Measurements from ENCODE around the gene MAPRE2. TPM values are rescaled to one million over a fixed set of nuclear protein-coding genes. Genes with fewer than 3 reads are reported as not detected.

The MAPRE2 gene
- total RNA-seq, 2 donors from 2014 or later, result 65.2 to 66.6 TPM

DNA sequence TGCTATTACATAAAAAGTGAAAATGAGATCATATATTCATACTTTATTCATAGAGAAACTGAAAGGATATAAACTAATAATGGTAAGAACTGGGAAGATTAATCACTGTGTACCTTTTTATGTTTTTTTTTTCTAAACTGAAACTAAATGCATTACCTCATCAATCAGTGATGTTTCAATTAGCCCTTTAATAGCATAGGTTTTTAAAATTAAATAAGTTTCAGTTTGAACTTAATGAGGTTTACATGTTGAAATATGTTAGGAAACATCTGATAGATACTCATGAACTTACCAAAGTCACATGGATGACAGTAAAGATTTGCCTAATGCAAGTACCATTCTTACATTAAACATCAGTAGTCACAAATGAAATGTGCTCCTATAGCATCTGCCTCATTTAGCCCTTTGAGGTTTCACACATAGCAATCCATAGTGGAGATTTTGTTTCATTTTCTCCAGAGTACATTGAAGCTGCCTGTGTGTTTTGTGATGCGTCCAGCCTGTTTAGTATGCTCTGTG lies 8.9 kb downstream of the MAPRE2 start:
- peaks cover 0 to 13% of the 10 kb centered on the region in 2 donors for H3K36me3 Mint-ChIP-seq
- no peak for DNase-seq (ENCODE audit: low spot score in 2 of 2)
- ATAC-seq, result peak; percentile 75 to 83
- peak overlapping the region; percentile 84 to 97 for H3K27ac Mint-ChIP-seq
- H3K9me3 Mint-ChIP-seq, result no peaks in the 10 kb centered on the region

- ATAC-seq (no peak), DNase-seq (ENCODE audit: low spot score in 2 of 2) (no peak)
- Mint-ChIP-seq H3K36me3 (peaks cover 0 to 13% of the 10 kb centered on the region in 2 donors), H3K9me3 (no peaks in the 10 kb centered on the region), H3K27ac (peak overlapping the region; percentile 16 to 51)
Observed at GRCh38 chr18:35050705-35051195, 9.5 kb downstream of the MAPRE2 start.

DNA sequence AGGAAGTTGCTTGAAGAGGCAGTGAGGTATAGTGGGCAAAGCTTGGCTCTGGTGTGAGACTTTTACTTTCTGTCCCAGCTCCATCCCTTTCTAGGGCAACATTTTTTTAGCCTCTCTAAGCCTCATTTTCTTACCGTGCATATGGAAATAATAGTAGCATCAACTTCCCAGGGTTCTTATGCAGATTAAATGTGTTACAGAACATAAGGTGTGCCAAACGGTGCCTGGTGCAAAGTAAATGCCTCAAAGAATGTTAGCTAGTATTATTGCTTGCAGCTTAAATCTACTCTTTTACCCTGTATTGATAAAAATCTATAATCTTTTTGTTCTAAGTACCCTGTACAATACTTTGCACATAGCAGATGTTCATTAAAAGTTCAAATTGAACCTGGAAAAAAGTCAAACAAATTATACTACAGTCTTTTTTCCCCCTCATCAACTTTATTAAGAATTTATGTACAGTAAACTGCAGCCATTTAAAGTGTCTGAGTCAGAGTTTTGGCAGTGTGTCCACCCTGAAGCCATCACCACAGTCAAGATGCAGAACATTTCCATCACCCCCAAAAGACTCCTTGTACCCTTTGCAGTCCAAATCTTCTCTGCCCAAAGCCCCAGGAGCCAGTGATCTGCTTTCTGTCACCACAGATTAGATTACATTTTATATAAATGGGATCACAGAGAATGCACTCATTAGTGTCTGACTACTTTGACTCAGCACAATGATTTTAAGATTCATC lies 10.6 kb downstream of the MAPRE2 start:
- DNase-seq (ENCODE audit: low spot score in 2 of 2), result no peak
- Mint-ChIP-seq H3K9me3 (no peaks in the 10 kb centered on the region), H3K36me3 (peaks cover 0 to 13% of the 10 kb centered on the region in 2 donors), H3K27ac (no peak overlapping the region)
- ATAC-seq, result no peak

GRCh38 chr18:35054401-35054800 lies 13.2 kb downstream of the MAPRE2 start:
- Mint-ChIP-seq H3K27ac (no peak overlapping the region), H3K9me3 (no peaks in the 10 kb centered on the region), H3K36me3 (no peaks in the 10 kb centered on the region)
- no peak for DNase-seq (ENCODE audit: low spot score in 2 of 2)
- ATAC-seq, result no peak

DNA sequence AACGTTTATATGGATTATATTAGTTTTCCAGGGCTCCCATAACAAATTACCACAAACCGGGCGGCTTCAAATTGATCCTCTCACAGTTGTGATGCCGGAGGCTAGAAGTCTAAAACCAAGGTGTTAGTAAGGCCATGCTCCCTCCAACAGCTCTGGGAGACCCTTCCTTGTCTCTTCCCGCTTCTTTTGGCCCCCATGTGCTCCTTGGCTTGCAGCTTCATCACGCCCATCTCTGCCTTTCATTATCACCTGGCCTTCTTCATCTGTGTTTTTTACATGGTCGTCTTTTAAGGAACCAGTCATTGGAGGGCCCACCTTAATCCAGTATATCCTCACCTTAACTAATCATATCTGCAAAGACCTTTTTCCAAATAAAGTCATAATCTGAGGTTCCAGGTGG lies 13.9 kb downstream of the MAPRE2 start:
- no peaks in the 10 kb centered on the region for H3K9me3 Mint-ChIP-seq
- no peak for ATAC-seq

DNA sequence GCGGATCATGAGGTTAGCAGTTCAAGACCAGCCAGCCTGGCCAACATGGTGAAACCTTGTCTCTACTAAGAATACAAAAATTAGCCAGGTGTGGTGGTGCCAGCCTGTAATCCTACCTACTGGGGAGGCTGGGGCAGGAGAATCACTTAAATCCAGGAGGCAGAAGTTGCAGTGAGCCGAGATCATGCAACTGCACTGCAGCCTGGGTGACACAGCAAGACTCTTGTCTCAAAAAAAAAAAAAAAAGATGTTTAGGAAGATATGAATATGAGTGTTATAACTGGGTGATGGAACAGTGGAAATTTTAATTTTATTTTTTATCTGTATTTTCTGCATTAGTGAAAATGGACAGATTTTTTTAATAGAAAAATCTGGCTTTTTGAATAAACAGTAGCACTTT lies 14.5 kb downstream of the MAPRE2 start:
- Mint-ChIP-seq H3K36me3 (no peaks in the 10 kb centered on the region), H3K9me3 (no peaks in the 10 kb centered on the region), H3K27ac (no peak overlapping the region)
- DNase-seq (ENCODE audit: low spot score in 2 of 2) (no peak), ATAC-seq (no peak)

More for the DNA sequence above, 13.9 kb downstream of the MAPRE2 start:
- no peak overlapping the region for H3K27ac Mint-ChIP-seq
- no peaks in the 10 kb centered on the region for H3K36me3 Mint-ChIP-seq
- no peak for DNase-seq (ENCODE audit: low spot score in 2 of 2)

DNA sequence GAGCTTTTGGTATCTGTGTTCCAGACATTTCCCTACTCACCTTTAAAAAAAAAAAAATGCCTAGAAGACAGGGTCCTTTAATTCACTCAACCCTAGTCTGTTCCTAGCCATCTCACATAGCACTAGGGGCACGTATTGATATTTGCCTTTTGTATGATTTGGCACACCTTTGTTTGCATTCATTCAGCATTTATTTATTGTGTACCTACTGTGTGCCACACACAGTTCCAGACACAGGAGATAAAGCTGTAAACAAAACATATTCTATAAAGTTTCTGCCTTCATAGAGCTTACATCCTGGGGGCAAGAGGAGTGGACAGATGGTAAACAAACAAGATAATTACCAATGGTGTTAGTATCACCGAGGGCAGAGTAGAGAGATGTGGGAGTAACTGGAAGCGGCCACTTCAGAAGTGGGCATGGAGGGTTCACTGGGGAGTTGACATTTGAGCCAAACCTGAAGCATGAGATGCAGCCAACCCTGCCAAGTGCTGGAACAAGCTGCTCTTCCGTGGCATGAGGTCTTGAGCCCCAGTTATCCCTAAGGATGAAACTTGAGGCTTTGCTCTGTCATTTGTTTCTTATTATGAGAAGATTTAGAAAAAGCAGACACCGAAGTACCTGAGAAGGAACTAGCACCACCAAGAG lies 18.2 kb downstream of the MAPRE2 start:
- ATAC-seq (no peak), DNase-seq (ENCODE audit: low spot score in 2 of 2) (no peak)
- Mint-ChIP-seq H3K27ac (peak overlapping the region in 1 of 2 donors; percentile 65), H3K9me3 (no peaks in the 10 kb centered on the region), H3K36me3 (no peaks in the 10 kb centered on the region)

DNA sequence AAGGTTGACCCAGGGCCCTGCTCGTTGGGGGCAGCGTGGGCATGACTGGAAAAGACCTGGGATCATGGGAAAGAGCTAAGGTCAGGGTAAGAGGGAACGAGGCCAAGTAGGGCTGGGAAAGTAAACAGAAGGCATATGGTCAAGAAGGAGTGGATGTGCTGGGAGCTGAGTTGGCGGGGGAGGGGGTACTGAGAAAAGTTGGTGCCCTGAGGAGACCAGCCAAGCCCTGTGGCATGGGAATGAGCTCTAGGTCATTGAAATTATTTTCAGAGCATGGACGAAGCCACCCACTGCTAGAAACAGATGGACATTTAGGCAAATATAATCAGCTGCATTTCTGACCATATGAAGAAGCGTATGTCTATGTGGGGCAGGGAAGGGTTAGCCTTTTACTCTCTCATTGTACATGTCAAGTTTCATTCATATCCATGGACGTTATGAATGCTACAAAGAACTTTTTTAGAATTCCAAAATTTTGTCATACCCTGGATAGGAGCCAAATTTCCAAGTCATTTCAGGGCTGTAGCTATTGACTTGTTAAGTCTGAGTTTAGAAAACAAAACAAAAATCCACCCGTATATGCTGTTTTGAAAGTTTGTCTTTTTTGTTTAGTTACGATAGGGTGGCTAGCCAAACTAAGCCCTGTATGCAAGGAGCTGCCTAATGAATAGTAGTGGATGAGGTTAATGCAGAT lies 19.1 kb downstream of the MAPRE2 start:
- H3K9me3 Mint-ChIP-seq, result no peaks in the 10 kb centered on the region
- DNase-seq (ENCODE audit: low spot score in 2 of 2) (no peak), ATAC-seq (no peak)
- no peak overlapping the region for H3K27ac Mint-ChIP-seq
- H3K36me3 Mint-ChIP-seq, result no peaks in the 10 kb centered on the region

- DNase-seq (ENCODE audit: low spot score in 2 of 2) (no peak), ATAC-seq (no peak)
- no peaks in the 10 kb centered on the region for H3K9me3 Mint-ChIP-seq
- peak overlapping the region in 1 of 2 donors; percentile 19 for H3K27ac Mint-ChIP-seq
- H3K36me3 Mint-ChIP-seq, result no peaks in the 10 kb centered on the region
Observed at GRCh38 chr18:35061336-35061735, 20.1 kb downstream of the MAPRE2 start.

- Mint-ChIP-seq H3K36me3 (no peaks in the 10 kb centered on the region), H3K9me3 (no peaks in the 10 kb centered on the region), H3K27ac (peak overlapping the region in 1 of 2 donors; percentile 19)
- ATAC-seq, result no peak
- no peak for DNase-seq (ENCODE audit: low spot score in 2 of 2)
Observed at GRCh38 chr18:35061804-35062203, 20.6 kb downstream of the MAPRE2 start.

DNA sequence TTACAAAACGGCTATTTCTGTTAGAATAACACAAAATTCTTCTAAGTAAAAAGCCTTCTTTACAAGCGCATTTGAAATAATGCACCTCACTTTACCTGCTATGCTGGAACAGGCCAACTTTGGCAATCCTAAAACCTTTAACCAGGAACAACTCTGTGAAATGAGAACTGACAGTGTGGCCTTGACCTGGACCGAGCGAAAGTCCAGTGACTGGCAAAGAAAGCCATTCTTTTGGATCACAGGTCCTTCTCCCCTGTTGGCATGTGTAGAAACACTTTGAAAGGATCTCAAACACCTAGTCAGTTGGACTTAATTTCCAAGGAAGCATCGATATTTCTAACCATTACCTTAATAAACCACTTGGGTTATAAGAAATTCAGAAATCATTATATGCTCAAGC lies 21.2 kb downstream of the MAPRE2 start:
- no peak for ATAC-seq

DNA sequence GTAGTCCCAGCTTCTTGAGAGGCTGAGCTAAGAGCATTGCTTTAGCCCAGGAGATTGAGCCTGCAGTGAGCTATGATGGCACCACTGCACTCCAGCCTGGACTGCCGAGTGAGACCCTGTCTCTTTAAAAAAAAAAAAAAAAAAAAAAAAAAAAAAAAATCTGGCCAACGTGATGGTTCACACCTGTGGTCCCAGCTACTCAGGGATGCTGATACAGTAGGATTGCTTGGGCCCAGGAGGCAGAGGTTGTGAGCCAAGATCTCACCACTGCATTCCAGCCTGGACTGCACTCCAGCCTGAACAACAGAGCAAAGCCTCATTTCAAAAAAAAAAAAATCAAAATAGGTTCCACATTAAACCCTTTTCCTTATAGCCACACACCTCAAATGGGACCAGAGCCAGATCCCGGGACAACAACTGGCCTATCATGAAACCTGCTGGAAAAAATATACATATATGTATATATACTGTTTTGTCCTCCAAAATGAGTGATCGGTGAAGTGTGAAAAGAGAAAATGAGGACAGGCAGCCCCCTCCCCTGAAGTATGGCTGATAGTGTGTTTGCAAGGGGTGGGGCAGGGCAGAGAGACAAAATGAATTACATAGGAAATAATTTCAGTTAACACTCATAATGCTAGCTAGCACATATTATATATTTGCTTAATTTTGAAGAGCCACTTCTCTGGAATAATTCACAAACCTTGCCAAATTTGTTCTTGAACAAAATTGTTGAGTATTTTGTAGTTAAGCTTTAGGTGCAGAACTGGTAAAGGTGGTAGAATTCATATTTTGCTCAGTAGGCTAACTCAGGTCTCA lies 22.9 kb downstream of the MAPRE2 start:
- DNase-seq (ENCODE audit: low spot score in 2 of 2) (no peak), ATAC-seq (no peak)
- Mint-ChIP-seq H3K36me3 (no peaks in the 10 kb centered on the region), H3K27ac (peak overlapping the region in 1 of 2 donors; percentile 39), H3K9me3 (no peaks in the 10 kb centered on the region)

More for the DNA sequence above, 21.2 kb downstream of the MAPRE2 start:
- H3K36me3 Mint-ChIP-seq, result no peaks in the 10 kb centered on the region
- DNase-seq (ENCODE audit: low spot score in 2 of 2), result no peak
- no peak overlapping the region for H3K27ac Mint-ChIP-seq
- no peaks in the 10 kb centered on the region for H3K9me3 Mint-ChIP-seq

- no peak for ATAC-seq
- Mint-ChIP-seq H3K9me3 (no peaks in the 10 kb centered on the region), H3K27ac (no peak overlapping the region), H3K36me3 (peaks cover 0 to 6% of the 10 kb centered on the region in 2 donors)
- DNase-seq (ENCODE audit: low spot score in 2 of 2), result no peak
Observed at GRCh38 chr18:35067454-35067853, 26.2 kb downstream of the MAPRE2 start.

DNA sequence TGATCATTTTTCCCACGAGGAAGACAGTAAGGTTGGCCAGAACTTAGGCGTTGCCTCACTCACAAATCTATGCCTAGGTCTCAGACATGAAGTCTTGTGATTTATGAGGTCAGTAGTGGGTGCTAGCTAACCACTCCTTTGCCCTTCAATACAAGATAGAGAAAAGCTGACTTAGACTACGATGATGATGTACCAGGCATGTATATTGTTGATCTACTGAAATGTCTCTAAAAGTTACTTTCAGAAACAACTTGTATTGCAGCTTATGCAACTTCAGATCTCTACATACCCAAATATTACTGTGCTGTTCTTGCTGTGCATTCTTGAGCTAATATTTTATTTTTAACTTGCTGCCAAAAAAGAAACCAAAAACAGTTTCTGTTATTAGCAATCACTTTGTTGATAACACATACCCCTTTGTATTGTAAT lies 30.6 kb downstream of the MAPRE2 start:
- DNase-seq (ENCODE audit: low spot score in 2 of 2) (no peak), ATAC-seq (peak in 1 of 2 donors; percentile 34)
- peaks cover 6 to 8% of the 10 kb centered on the region in 2 donors for H3K36me3 Mint-ChIP-seq
- peak overlapping the region in 1 of 2 donors; percentile 22 for H3K27ac Mint-ChIP-seq
- H3K9me3 Mint-ChIP-seq, result no peaks in the 10 kb centered on the region

GRCh38 chr18:35072616-35073015 lies 31.4 kb downstream of the MAPRE2 start:
- no peak for ATAC-seq
- peaks cover 6 to 15% of the 10 kb centered on the region in 2 donors for H3K36me3 Mint-ChIP-seq

More at GRCh38 chr18:35072616-35073015, 31.4 kb downstream of the MAPRE2 start:
- no peak for DNase-seq (ENCODE audit: low spot score in 2 of 2)
- Mint-ChIP-seq H3K9me3 (no peaks in the 10 kb centered on the region), H3K27ac (no peak overlapping the region)

All from activated naive CD4-positive, alpha-beta T cell treated with anti-CD3 and anti-CD28 coated beads, Interleukin-2, amount 50 U/mL, for 72 hours (primary cell).